ENCODE results near the gene EDAR.

- TF ChIP-seq CTCF (IDR thresholded peaks at IDR 0.05): no peak
- TF ChIP-seq EP300 (IDR thresholded peaks at IDR 0.05): no peak
- TF ChIP-seq POLR2AphosphoS5 (IDR thresholded peaks at IDR 0.05): no peak
- no peak for TF ChIP-seq POLR2A (IDR thresholded peaks at IDR 0.05)
Observed at GRCh38 chr2:108922141-108922915, 66.7 kb downstream of the EDAR start.

Measured in upper lobe of left lung (tissue), 4 donors.